HG03060 (cell line): ENCODE data around the gene MAGOH.
"Not testable (repeated sequence)": the region's sequence is repeated elsewhere in the genome, so short reads cannot be mapped to it uniquely, and the experiment has no call there.

ENCODE experiments used
- ATAC-seq: cut with Tn5 transposase; IDR thresholded peaks from one replicate; pipeline ENCODE4 v1.9.1; 2021; ENCODE audit warnings: low read depth, moderate number of reproducible peaks; ENCODE audit not compliant: unreplicated experiment

MAGOH gene

GRCh38 chr1:53241828-53242227 lies 3.5 kb upstream of the MAGOH start:
- no peak for ATAC-seq

DNA sequence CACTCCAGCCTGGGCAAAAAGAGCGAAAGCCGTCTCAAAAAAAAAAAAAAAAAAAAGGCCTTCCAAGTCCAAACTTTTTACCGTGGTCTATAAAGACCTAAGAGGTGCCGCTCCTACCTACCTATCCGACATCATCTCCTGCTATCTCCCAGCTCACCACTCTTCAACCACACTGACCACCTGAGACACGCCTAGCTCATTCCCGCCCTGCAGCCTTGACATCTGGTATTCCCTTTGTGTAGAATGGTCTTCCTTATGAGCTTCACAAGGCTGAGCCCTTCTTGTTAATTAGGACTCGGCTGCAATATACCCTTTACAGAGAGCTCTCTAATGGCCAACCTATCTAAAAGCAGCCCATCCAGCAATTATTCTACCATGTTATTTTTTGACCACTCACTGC lies 680 bp downstream of the MAGOH start:
- no peak for ATAC-seq

DNA sequence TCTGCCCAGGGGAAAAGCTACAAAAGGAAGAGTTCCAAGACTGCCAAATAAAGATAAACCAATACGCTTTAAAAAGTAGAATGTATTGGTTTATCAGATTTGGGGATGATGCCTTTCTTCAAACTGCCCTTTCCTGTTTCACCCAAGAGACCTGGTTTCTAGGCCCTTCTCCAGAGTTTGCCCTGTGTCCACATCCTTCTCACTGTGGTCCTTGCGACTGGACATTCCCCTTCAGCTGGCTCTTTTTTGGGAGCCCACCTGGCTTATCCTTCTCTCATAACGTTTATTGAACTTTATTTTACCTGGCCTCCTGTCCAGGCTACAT lies 17.4 kb downstream of the MAGOH start:
- ATAC-seq = no peak

GRCh38 chr1:53220171-53220961 lies 18.0 kb downstream of the MAGOH start, which contains the start of gene CZIB:
TSS of gene CZIB (minus strand) at chr1:53220634. CDS start at chr1:53220575, 59 bp downstream.
- peak; percentile 86 for ATAC-seq

GRCh38 chr1:53219711-53220110 lies 18.6 kb downstream of the MAGOH start:
- ATAC-seq = no peak

DNA sequence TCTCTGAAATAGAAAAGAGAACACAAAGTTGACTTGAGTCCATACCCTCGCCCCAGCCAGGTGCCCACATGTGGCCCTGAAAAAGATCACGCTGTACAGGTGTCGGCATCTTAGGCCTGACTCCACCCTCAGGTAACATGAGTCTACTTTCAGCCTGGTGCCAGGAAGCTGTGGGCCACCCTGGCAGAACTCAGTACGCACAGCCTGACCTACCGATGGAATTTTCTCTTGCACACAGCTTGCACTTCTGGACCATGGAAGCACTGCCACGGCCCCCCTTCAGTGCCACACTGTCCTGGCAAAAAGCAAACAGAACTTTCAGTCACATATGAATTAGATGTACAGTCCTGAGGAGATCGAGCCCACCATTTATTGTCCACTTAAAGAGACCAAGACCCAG lies 20.1 kb downstream of the MAGOH start:
- no peak for ATAC-seq

DNA sequence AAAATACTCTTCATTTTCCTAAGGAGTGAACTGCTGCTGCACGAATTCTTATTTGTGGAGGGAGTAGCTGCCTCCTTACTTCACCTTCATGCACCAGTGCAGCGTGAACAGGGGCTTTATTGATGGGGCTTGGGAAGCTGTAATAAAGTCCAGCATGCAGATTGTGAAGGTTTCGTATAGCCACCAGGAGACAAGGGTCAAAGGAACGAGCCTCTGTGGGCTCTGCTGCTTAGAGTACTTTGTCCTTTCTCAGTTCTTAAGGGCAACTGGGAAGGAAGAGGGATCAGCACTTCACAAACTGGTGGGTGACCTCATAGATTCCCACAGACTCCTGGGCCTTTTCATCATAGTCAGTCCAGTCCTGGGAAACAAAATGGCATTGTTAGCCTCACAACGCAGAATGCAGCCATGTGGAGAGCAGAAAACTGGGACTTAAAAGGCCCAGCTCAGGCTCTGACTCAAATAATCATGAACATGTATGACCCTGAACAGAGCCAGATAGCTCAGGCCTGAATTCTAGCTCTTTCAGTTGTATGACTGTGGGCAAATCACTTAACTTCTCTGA lies 23.9 kb downstream of the MAGOH start:
- no peak for ATAC-seq

- no peak for ATAC-seq
Observed at GRCh38 chr1:53210954-53211353, 27.4 kb downstream of the MAGOH start.

DNA sequence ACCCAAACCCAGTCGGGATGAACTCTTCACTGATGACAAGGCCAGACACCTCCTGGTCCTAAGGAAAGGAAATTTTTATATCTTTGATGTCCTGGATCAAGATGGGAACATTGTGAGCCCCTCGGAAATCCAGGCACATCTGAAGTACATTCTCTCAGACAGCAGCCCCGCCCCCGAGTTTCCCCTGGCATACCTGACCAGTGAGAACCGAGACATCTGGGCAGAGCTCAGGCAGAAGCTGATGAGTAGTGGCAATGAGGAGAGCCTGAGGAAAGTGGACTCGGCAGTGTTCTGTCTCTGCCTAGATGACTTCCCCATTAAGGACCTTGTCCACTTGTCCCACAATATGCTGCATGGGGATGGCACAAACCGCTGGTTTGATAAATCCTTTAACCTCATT lies 28.0 kb downstream of the MAGOH start:
- no peak for ATAC-seq

DNA sequence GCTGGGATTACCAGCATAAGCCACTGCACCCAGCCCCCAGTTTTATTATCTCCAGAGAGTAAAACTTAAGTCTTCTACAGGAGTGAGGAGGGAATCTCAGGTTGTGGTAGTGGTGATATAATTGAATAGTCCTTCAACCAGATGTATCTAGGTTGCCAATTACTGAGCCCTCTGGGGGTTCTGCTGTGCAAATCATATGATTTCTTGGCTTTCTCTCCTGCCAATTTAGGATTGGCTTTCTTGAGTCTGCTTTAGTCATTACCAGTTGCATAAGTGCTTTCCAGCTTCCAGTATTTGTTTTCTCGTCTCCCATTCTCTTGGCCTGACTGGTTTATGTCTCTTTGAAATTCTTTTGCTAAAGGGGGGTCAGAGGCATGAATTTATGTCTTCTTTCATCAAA lies 30.6 kb downstream of the MAGOH start:
- ATAC-seq = no peak

DNA sequence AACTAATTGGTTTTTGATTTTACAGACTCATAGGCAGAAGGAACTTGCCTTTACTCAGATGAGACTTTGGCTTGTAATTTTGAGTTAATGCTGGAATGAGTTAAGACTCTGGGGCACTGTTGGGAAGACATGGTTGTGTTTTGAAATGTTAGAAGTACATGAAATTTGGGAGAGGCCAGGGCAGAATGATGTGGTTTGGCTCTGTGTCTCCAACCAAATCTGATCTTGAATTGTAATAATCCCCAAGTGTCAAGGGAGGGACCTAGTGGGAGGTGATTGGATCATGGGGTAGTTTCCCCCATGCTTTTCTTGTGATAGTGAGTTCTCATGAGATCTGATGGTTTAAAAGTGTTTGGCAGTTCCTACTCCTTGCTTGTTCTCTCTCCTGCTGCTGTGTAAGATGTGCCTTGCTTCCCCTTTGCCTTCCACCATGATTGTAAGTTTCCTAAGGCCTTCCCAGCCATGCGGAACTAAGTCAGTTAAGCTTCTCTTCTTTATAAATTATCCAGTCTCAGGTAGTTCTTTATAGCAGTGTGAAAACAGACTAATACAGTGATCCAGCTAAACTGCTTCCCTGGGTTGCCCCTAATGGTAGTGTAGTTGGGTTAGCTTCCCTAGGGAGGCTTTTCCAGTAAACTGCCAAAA lies 31.5 kb downstream of the MAGOH start:
- ATAC-seq = no peak

DNA sequence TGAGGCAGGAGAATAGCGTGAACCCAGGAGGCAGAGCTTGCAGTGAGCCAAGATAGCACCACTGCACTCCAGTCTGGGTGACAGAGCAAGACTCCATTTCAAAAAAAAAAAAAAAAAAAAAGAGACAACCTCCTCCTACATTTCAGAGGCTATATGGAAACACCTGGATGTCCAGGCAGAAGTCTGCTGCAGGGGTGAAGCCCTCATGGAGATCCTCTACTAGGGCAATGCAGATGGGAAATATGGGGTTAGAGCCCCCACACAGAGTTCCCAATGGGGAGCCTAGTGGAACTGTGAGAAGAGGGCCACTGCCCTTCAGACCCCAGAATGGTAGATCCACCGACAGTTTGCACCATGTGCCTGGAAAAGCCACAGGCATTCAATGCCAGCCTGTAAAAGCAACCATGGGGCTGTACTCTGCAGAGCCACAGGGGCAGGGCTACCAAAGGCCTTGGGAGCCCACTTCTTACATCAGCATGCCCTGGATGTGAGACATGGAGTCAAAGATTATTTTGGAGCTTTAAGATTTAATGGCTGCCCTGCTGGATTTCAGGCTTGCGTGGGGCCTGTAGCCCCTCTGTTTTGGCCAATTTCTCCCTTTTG lies 32.1 kb downstream of the MAGOH start:
- ATAC-seq = not testable (repeated sequence)

- ATAC-seq = not testable (repeated sequence)
Observed at GRCh38 chr1:53205496-53205895, 32.8 kb downstream of the MAGOH start.

DNA sequence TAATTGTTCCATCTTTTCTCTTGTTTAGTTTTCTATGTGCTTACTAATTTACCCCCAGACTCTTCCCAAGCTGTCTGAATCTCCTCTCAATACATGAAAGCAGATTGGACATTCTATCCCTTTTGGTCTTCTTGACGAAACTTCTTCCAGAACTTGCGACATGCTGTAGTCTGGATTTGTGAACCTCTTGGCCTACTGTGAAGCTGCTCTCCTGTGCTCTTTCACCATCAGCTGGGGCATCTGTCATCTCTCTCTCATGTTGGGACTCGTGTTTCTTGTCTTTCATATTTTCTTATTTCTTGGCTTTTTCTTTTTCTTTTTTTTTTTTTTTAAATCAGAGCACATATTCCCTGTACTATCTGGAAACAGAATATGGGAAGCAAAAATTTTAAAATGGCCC lies 34.9 kb downstream of the MAGOH start:
- no peak for ATAC-seq

GRCh38 chr1:53198241-53198651 lies 40.1 kb downstream of the MAGOH start:
- no peak for ATAC-seq

DNA sequence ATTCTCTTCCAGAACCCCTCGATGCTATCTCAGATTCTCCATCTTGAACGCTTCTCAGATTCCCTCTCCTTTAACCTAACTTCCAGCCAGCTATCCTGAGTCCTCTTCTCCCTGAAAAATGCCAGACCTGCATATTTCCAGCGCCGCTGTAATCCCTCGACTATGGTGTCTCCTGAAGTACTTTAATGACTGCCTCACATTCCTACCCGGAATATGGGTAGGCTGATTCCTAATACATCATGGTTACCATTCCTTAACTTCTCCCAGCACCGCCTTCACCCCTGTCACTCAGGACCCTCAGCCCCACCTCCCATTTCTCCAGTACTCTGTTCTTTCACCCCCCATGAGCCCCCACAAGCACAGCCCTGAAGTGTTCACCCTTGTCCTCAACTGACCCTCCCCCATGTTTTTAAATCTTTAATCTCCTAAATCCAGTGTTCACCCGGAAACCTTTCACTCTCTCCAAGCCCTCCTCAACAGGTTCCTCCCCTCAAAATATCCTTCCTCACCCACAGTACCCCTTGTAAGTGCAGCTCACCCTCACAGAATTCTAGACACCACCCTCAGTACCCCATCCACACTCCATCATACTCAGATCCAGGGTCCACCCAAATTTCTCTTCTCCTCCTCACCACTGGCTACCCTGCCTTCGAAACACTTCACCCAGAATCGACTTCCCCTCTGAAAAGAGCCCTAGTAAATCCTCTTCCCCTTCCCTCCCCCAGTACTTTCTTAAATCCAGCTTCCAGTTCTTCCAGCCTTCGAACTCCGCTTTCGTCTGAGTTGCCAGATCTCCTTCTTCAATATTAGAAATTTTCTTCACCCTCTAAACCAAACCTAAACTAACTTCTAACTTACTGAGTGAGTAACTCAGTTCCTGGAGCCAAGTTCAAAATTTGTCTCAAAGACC lies 40.8 kb downstream of the MAGOH start:
- ATAC-seq = no peak

DNA sequence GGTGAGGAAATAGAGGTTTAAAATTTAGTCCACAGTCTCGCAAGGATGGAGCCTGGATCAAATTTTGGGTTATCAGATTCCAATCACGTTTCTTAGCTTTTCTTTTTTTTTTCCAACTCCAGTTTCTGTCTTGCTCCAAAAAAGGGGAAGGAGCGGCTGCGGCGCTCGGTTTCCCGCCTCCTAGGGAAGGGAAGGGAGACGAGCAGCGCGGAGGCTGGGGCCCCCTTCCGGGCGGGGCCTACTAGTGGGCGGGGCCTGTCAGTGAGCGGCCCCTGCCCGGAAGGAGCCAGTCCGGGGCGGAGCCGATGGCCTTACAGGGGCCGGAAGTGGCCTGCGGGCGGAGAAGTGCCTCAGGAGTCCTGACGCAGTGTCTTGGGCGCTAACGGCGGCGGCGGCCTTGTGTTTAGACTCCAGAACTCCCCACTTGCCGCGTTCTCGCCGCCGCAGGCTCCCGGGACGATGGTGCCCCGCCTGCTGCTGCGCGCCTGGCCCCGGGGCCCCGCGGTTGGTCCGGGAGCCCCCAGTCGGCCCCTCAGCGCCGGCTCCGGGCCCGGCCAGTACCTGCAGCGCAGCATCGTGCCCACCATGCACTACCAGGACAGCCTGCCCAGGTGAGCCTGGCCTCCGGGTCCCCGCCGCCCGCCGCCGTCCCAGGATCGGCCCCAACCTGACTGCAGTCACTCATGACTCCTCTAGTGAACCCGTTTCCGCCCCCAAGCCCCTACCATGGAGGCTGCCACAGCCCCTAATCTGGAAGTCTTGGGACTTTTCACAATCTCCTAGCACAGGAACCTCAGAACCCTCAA lies 41.6 kb downstream of the MAGOH start, which contains the start of gene CPT2:
Gene CPT2, plus strand, starts transcription at position 340 of the 806 bp plus-strand sequence. Its CDS starts 120 bp downstream, at position 460.
- ATAC-seq = peak; percentile 91

DNA sequence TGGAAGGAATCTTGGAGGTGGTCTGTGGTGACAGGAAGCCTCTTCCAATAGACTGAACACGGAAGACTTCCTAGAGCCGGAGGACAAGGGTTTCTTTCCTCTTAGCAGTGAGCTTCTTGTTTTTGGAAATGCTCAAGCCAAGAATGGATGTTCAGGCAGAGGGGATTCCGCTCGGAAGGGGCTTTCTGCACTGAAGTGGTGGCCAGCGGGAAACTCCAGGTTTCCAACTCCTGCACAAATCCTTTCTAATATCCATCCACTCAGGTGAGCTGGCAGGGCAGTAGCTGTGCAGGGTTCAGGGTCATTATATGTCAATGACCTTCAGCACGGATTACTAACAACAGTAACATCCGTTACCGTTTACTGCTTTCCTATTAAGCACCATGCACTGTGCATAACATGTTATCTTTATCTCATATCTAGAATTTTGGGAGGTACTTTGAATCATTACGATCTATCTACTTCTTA lies 42.3 kb downstream of the MAGOH start:
- no peak for ATAC-seq

DNA sequence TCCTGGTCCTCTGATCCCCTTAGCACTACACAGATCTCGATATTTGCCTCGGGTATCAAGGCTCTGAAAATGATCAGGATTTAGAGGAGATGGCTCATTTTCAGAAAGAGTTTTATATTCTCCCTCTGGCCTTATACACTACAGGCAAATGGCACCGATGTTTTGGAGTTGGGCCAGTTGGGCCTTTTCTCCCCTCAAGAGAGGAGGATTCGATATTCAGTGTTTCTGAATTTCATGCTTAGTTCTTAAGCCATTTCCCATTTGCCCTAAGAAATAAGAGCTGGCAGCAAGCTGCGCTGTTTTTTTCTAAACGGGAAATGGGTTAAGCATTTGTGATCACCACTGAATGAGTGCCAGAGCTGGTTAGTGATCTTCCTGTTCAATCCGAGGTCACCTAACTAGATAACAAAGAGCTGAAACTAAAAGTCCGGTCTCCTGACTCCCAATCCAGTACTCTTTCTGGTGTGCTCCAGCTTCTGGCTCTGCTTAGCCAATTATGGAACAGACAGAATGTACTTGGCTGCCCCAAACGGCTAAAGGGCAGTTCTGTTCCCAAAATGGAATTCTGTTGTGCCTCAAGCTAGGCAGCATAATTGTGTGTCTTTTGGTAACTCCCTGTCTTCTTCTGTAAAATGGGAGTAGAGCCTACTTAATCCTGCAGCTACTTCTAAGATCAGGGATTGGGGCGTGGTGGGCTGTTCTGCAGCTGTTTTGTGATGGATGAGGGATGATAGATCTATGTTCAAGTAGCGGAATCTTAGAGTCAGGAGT lies 42.9 kb downstream of the MAGOH start:
- no peak for ATAC-seq
